GM19468 (cell line): ENCODE data around the gene CYP4B1.
"Not testable (repeated sequence)": the region's sequence is repeated elsewhere in the genome, so short reads cannot be mapped to it uniquely, and the experiment has no call there.

ENCODE experiments used
- ATAC-seq: cut with Tn5 transposase; IDR thresholded peaks from one replicate; pipeline ENCODE4 v1.9.1; 2021; ENCODE audit warnings: mild to moderate bottlenecking, moderate library complexity, moderate number of reproducible peaks; ENCODE audit not compliant: unreplicated experiment; ENCODE audit errors: extremely low read depth

CYP4B1 gene

DNA sequence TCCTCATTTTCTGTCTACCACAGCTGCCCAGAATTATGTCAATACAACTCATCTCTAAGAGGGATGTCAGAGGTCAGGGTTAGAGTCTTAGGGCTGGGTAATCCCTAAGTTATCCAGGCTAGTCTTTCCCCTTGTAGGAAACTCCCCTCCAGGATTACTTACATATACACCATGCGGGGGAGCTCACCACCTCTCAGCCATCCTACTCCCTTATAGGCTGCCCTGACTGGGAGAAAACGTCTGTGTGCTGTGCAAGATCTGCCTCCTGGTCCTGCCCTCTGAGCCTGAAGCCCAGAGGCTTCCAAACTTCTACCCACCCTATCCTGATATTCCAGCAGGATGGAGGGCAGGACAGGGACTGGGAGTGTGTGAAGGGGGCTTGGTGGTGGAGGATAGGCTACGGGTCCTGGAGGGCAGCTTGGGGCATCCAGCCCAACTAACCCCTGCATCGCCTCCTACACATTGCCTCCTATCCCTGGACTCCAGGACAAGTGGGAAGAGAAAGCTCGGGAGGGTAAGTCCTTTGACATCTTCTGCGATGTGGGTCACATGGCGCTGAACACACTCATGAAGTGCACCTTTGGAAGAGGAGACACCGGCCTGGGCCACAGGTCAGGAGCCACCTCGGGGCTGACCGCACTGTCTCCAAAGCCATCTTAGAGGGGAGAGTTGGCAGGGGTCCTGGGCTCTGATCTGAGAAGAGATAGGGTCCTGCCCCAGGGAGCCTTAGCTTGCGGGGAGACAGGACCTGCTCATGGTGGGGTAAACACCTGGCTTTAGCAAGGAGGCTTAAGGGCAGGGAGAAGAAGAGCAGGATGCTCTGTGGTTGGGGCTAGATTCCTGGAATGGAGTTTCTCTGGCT is 14.4 kb downstream of the CYP4B1 start:
- no peak for ATAC-seq

DNA sequence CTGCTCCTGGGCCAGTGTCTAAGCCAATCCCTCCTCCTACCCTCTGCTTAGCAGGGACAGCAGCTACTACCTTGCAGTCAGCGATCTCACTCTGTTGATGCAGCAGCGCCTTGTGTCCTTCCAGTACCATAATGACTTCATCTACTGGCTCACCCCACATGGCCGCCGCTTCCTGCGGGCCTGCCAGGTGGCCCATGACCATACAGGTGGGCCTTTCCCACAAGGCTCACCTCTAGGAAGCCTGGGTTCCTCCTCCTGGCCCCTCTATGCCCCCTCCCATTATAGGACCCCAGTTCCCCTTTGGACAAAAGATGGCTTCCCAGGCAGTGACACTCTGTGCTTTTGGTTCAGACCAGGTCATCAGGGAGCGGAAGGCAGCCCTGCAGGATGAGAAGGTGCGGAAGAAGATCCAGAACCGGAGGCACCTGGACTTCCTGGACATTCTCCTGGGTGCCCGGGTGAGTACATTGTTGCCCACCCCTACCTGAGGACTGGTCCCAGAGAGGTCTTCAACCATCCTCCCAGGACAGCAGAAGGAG is 15.1 kb downstream of the CYP4B1 start:
- ATAC-seq, result no peak

DNA sequence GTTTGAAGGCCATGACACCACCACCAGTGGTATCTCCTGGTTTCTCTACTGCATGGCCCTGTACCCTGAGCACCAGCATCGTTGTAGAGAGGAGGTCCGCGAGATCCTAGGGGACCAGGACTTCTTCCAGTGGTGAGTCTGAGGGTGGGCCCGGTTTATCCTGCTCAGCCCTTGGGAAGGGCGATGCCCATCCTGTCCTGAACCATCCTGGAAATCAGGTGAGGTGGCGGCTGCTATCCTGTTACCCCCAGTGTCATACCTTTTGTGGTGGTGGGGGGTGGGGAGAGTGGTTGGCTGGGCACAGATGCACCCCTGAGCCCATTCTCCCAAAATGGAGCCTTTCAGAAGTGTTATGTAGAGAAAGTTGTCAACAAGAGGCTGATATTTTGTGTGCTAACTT is 16.3 kb downstream of the CYP4B1 start:
- ATAC-seq, result no peak

DNA sequence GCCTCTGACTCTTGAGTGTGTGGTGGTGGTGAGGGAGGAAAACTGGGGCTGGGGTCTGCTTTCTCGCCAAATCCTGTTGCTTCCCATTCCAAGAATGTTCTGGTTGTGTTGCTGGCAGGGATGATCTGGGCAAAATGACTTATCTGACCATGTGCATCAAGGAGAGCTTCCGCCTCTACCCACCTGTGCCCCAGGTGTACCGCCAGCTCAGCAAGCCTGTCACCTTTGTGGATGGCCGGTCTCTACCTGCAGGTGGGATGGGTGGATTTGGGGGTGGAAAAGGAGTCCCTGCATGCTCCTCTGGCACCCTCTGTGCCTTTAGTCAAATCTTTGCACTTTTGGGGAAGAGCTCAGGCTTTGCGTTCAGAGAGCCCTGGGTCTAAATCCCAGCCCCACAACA is 18.1 kb downstream of the CYP4B1 start:
- ATAC-seq, result no peak

DNA sequence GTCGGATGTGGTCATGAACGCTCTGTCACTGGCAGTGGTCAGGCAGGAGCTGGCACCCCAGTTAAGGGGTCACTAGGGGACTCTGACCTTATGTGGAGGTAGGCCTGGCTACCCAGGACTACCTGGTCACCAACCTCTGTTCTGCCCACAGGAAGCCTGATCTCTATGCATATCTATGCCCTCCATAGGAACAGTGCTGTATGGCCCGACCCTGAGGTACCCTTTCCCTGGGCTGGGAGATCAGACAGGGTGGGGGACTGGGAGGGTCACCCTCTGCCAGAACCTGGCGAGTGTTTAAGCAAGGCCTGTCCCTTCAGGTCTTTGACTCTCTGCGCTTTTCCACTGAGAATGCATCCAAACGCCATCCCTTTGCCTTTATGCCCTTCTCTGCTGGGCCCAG is 19.0 kb downstream of the CYP4B1 start:
- no peak for ATAC-seq

DNA sequence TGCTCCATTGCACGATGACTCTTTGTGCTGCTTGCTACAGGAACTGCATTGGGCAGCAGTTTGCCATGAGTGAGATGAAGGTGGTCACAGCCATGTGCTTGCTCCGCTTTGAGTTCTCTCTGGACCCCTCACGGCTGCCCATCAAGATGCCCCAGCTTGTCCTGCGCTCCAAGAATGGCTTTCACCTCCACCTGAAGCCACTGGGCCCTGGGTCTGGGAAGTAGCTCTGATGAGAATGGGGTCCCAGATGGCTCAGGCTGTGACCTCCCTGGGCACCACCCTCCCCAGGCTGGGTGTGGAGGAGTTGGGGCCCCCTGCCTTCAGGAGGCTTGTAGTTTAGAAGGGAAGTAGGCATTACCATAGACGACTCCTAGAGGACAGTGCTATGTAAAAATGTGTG is 19.7 kb downstream of the CYP4B1 start:
- ATAC-seq, result no peak

DNA sequence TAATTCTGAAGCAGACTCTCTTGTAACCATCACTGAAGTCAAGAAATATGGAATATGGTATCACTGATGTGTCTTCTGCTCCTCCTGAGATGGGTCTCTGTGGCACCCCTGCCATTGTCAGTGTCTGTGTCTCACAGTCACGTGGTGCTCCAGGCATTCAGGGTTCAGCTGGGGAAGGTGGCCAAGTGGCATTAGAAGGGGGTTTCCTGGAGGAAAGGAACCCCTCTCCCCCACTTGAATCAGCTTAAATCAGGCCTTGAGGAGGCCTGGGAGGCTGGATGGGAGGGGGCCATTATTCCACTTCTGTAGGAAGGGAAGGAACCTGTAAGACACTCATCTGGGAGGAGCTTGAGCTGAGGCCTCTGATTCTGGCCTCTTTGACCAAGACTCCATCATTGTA is 20.5 kb downstream of the CYP4B1 start:
- no peak for ATAC-seq

DNA sequence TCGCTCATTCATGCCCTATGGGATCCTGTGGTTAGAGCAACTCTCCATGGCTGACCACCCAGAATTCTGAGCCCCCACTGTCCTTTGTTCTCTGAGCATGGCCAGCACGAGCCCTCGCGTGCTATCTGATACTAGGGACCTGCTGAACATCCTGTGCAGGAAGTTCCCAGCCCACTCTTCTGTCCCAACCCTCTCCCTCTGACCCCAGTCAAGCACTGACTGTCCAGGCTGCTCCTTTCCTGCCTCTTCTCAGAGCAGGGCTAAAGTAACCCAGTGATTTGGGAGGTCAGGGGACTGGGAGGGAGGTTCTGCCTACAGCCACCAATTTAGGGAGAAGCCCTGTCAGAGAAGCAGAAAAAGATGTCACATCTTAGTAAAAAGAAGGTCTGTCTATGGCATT is 21.2 kb downstream of the CYP4B1 start:
- ATAC-seq, result no peak

DNA sequence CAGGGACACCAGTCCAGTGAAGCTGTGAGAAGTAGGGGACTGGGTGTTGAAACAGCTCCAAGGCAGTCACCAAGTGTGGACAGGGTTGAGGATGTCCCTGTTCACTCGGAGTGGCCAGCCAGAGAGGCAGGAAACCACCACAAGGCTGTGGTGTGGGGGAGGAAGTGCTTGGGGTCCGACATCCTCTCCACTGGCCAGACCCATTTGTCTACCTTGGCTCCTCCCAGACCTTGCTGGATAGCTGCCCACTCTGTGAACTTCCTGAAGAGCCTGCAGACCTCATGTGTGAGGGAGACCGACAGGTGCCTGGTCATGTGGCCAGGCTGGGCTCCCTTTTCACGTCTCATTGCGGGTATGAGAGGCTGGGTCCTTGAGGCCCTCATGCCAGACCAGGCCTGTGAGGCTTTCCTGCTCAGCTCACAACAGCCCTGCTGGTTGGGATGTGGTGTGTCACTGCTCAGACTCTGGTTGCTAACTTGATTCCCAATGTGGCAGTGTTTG is 21.8 kb downstream of the CYP4B1 start:
- ATAC-seq, result no peak

DNA sequence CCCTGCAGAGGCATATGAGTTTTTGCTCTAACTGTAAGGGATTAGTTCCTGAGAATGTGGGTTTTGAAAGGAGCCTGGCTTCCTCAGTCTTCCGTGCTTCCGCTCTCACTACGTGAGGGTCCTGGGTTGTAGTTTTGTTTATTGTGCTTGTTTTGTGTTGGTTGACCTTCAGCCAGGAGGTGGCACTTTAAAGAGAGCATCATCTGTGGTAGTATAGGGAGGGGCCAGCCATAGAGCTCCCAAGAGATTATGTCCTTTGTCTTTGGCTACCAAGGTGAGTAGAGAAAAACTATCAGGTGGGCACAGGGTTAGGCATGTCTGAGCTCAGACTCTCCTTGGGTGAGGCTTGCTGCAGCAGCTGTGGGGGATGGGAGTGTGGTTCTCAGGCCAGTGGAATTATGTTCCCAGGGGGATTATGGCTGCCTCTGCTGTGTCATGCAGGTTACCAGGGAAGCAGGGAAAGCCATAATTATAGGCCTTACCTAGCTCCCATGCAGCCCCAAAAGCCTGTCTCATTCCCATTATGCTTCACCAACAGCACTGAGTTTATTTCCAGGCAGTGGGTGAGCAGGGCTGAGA is 23.5 kb downstream of the CYP4B1 start:
- no peak for ATAC-seq

DNA sequence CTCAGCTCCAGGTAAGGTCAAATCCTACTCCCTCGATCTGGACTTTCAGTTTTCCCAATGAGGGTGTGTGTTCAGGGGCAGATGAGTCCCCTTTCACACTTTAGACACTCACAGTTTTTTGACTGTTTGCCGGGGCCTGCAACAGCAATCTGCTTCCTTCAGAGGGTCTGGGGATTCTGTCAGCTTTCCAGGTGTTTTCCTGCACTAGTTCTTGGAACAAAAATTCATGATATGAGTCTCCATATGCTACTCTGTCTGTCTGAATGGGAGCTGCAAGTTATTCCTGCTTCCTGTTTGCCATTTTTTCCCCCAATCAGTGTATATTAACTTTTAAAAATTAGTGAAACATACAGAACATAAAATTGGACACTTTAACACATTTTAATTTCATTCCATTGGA is 24.3 kb downstream of the CYP4B1 start:
- no peak for ATAC-seq

DNA sequence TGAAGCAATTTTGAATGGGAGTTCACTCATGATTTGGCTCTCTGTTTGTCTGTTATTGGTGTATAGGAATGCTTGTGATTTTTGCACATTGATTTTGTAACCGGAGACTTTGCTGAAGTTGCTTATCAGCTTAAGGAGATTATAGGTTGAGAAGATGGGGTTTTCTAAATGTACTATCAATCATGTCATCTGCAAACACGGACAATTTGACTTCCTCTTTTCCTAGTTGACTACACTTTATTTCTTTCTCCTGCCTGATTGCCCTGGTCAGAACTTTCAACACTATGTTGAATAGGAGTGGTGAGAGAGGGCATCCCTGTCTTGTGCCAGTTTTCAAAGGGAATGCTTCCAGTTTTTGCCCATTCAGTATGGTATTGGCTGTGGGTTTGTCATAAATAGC is 28.0 kb downstream of the CYP4B1 start:
- ATAC-seq, result not testable (repeated sequence)

DNA sequence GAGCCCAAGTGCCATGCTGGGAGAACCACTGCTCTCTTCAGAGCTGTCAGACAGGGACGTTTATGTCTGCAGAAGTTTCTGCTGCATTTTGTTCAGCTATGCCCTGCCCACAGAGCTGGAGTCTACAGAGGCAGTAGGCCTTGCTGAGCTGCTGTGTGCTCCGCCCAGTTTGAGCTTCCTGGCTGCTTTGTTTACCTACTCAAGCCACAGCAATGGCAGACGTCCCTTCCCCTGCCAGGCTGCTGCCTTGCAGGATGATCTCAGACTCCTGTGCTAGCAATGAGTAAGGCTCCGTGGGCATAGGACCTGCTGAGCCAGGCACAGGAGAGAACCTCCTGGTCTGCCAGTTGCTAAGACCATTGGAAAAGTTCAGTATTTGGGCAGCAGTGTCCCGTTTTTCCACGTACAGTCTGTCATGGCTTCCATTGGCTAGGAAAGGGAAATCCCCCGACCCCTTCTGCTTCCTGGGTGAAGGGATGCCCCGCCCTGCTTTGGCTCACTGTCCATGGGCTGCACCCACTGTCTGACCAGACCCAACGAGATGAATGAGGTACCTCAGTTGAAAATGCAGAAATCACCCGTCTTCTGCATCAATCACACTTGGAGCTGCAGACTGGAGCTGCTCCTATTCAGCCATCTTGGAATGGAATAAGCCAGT is 31.9 kb downstream of the CYP4B1 start:
- no peak for ATAC-seq

DNA sequence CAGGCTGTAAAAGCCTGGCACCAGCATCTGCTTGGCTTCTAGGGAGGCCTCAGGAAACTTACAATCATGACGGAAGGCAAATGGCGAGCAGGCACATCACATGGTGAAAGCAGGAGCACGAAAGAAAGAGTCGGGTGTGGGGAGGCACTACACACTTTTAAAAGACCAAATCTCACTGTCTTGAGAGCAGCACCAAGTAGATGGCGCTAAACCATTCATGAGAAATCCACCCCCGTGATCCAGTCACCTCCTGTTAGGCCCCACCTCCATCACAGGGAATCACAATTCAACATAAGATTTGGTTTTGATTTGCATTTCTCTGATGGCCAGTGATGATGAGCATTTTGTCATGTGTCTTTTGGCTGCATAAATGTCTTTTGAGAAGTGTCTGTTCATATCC is 36.6 kb downstream of the CYP4B1 start:
- ATAC-seq, result not testable (repeated sequence)

DNA sequence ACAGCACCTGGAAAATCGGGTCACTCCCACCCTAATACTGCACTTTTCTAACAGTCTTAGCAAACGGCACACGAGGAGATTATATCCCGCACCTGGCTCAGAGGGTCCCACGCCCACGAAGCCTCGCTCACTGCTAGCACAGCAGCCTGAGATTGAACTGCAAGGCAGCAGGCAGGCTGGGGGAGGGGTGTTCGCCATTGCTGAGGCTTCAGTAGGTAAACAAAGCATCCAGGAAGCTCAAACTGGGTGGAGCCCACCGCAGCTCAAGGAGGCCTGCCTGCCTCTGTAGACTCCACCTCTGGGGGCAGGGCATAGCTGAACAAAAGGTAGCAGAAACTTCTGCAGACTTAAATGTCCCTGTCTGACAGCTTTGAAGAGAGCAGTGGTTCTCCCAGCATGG is 47.5 kb downstream of the CYP4B1 start:
- ATAC-seq, result not testable (repeated sequence)

DNA sequence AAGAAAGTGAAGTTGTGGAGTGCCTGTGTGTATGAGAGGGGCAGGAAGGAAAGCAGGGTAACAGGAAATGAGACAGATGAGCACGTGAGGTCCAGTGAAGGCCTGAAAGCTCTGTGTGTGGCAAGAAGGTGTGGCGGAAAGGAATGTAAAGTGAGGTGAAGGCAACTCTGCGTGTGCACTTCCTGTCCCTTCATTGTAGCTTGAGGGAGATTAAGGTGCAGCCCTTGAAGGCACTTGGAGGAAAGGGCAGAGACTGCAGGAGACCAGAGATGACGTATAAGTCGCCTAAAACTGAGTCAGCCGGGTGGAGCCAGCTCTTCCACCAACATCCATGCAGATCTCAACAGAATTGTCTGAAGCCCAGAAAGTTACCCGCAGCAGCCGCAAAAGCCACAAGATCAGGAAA is 58.8 kb downstream of the CYP4B1 start:
- ATAC-seq, result not testable (repeated sequence)

DNA sequence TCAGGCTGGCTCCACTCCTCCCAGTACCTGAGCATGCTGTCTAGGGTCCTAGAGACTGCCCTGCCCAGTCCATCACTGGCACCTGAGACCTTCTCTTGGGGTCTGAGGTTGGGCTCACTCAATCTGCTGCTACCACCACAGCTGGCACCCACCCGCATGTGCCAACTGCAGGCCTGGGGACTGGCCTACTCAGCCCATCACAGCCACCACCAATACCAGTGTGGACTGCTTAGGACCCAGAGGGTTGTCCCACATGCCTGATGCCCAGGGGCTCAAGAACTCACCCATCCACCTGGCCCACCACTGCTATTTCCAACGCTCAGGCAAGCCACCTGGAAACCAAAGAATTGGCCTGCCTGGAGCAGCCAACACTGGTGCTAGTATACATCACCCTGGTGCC is 63.5 kb downstream of the CYP4B1 start:
- no peak for ATAC-seq
